GM21447 (cell line): ENCODE data around the gene SOX12.

Source experiments
- ATAC-seq: cut with Tn5 transposase; IDR thresholded peaks from one replicate; pipeline ENCODE4 v1.9.1; 2021; ENCODE audit not compliant: unreplicated experiment

SOX12 gene

DNA sequence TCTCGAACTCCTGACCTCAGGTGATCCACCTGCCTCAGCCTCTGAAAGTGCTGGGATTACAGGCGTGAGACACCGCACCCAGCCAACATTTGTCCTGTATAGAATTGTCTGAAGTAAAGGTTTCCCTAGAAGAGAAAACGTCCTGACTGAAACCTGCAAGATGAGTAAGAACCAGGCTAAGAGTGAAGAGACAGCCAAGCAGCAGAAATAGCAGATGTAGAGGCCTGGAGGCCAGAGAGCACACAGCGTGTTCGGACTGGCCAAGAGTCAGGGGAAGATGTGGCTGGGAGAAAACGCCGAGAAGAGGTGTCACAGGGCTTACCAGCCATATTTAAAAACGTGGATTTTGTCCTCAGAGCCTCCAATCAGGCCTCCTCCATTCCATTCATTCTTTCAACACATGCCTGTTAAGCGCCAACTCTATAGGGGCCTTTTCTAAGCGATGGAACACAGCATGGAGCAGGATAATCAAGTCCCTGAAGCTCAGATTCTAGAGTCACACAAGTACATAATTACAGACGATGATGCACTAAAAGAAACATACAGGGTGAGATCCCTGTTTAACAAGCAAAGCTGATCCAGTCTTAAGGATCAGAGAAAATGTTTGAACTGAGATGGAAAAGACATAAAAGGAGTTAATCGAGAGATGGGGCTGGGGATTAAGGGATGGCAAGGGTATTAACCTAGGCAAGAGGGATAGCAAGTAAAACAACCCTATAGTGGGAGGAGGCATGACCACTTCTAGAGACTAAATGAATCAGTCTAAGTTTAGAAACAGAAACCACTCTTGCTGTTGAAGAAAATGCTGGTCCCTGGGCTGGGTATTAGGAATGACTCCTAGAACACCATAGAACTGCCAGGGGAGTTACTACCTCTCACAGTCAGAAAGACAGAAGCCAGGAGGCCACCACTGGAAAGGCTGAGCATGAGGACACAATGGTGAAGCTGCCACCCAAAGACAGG is 23.2 kb upstream of the SOX12 start:
- no peak for ATAC-seq

- ATAC-seq, result no peak
These were observed 19.6 kb upstream of the SOX12 start for GRCh38 chr20:305745-306144.

GRCh38 chr20:308427-309038 is 16.8 kb upstream of the SOX12 start:
- ATAC-seq, result no peak

DNA sequence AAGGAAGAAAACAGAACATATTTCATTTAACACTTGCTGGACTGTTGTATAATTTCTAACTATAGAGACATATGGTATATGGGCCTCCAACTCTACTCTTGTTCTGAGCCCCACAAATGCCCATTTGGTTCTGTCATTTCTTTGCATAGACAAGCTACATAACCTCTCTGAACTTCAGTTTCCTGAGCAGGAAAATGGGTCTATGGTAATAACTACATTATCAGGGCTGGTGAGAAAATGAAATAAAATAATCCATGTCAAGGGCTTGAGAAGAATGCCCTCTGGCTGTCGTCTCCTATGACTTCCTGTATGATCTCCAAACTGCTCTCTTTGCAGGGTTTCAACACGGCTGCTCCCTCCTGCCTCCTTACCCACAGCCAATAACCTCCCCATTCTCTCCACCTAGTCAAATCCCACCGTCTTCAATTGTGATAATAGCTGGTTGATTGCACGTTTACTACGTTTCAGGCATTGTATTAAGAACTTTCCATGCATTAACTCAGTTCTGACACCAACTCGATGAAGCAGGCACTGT is 16.0 kb upstream of the SOX12 start:
- no peak for ATAC-seq

DNA sequence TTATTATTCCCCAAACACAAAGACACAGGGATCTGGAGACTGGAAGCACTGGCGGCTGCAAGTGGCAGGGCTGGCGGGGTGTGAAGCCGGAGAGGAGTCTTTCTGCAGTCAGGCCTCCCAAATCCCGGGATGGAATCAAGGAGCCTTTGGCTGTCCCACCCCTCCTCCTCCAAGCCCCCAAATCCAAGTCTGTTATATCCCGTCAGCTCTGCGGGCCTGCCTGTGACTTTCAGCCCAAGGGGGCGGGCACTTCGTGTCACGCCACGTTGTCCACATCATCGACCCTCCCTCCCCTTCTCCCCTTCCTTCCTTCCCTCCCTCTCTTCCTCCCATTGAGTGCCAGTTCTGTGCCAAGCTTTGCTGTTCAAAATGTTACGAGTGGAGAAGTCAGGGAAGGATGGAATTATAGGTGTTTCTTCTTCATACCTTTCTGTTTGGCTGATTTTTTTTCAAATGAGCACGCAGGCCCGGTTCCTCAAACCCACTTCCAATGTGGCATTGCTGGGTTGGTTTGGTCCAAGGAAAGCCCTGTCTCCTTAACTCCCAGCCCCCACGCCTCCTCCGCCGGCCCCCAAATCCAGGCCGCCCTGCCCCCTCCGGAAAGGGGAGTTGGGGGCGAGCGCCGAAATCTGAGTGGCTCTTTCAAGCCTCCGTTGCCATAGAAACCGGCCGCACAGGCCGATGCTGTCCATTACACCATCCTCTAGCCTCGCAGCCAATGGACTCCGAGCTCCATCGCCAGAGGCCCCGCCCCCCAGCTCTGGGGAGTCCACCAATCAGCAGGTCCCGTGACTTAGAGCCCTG is 15.3 kb upstream of the SOX12 start:
- peak; percentile 96 for ATAC-seq

- no peak for ATAC-seq
These were observed 14.7 kb upstream of the SOX12 start for GRCh38 chr20:310645-311044.

DNA sequence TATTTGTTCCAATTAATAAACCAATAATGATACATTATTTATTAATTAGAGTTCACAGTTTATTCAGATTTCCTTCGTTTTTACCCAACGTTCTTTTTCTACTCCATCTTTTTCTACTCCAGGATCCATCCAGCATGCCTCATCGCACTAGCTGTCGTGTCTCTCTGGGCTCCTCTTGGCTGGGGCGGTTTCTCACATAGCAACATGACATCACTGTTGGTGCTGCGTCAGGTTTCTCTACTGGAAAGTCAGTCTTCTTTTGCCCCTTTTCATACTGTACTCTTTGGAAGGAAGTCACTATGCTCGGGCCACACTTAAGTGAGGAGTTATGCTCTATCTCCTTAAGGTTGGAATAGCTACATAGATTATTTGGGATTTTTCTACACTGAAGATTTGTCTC is 13.7 kb upstream of the SOX12 start:
- no peak for ATAC-seq

DNA sequence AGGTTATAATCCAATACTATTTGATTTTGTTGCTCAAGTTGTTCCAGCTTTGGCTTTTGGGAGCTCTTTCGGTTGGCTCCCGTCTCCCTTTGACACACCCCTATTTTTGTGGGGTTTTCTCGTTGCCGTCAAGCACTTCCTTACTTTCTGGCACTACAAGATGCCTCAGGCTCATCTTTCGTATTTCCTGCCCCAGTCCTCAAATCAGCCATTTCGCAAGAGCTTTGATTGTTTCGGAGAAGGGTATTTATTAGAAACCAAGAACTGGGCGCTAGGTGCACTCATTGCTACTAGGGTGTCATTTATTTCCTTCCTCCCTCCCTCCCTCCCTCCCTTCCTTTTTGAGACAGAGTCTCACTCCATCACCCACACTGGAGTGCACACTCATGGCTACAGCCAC is 13.3 kb upstream of the SOX12 start:
- no peak for ATAC-seq

DNA sequence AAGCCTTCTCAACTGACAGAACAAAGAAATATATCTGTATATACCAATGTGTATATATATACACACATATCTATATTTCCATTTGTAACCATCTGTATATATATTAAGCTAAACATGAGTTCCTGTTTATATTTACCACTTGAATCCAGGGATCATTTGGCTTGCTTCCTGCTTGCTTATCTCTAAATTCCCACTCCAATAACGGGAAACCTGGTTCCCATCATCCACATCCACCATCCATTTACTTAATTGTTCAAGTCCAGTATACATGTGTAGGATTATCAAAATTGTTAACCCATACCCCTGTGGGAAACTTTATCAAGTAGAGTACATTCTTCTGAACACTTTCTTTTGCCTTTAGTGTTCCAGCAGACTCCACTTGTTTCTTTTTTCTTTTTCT is 12.5 kb upstream of the SOX12 start:
- no peak for ATAC-seq

GRCh38 chr20:313402-313801 is 11.9 kb upstream of the SOX12 start:
- ATAC-seq, result no peak

DNA sequence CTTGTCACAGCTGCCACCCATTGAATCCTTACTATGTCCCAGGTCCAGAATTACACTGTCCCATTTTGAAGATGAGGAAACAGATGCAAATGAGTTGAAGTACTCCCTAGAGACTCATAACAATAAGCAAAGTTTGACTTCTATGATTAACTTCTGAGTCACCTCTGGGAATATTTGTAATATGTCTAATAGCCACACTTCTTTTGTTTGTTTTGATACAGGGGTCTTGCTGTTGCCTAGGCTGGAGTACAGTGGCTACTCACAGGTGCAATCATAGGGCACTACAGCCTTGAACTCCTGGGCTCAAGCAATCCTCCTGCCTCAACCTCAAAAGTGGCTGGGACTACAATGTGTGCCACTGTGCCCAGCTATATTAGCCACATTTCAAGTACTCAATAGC is 11.4 kb upstream of the SOX12 start:
- no peak for ATAC-seq

GRCh38 chr20:316316-317068 is 8.9 kb upstream of the SOX12 start:
- no peak for ATAC-seq

DNA sequence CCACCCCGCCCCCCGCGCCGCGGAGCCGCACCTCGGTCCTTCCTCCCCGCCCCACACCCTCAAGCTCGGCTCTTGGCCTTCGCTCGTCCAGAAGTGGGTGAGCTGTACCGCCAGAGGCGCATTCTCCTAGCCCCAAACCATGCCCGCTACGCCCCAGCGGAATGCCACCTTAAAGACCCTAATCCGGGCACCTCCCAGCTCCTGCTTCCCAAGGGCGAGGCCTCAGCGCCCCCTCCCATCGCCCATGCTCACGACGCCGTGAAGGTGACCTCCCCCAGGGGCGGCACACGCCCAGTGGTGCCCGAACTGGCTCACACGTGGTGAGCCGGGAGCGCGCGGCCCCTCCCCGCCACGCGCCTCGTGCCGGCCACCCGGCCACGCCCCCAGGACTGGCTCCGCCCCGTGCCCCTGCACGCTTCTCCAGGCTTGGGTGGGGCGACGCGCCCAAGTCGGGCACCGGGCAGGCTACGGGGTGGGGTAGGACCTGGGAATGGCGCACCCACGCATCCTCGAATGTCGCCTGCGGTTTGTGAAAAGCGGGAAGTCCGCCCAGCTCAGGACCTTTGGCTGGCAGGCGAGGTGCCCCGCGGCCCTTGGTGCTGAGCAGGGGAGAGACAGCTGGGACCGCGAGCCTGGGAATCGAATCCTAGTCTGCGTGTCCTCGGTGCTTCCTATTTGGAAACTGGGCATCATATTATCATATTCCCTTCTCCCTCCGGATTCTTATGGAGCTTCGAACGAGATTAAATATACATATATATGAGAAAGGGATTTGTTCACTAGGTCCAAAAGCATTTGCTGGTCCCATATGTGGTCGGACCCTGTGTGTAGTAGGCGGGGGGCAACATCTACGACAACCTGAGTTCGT is 941 bp upstream of the SOX12 start:
- ATAC-seq, result peak; percentile 44

DNA sequence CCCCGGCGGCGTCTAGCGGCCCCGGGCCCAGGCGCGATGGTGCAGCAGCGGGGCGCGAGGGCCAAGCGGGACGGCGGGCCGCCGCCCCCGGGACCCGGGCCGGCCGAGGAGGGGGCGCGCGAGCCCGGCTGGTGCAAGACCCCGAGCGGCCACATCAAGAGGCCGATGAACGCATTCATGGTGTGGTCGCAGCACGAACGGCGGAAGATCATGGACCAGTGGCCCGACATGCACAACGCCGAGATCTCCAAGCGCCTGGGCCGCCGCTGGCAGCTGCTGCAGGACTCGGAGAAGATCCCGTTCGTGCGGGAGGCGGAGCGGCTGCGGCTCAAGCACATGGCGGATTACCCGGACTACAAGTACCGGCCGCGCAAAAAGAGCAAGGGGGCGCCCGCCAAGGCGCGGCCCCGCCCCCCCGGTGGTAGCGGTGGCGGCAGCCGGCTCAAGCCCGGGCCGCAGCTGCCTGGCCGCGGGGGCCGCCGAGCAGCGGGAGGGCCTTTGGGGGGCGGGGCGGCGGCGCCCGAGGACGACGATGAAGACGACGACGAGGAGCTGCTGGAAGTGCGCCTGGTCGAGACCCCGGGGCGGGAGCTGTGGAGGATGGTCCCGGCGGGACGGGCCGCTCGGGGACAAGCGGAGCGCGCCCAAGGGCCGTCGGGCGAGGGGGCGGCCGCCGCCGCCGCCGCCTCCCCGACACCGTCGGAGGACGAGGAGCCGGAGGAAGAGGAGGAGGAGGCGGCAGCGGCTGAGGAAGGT is 715 bp downstream of the SOX12 start:
- peak; percentile 7 for ATAC-seq

GRCh38 chr20:326645-327185 is 1.4 kb downstream of the SOX12 start:
- ATAC-seq, result no peak

DNA sequence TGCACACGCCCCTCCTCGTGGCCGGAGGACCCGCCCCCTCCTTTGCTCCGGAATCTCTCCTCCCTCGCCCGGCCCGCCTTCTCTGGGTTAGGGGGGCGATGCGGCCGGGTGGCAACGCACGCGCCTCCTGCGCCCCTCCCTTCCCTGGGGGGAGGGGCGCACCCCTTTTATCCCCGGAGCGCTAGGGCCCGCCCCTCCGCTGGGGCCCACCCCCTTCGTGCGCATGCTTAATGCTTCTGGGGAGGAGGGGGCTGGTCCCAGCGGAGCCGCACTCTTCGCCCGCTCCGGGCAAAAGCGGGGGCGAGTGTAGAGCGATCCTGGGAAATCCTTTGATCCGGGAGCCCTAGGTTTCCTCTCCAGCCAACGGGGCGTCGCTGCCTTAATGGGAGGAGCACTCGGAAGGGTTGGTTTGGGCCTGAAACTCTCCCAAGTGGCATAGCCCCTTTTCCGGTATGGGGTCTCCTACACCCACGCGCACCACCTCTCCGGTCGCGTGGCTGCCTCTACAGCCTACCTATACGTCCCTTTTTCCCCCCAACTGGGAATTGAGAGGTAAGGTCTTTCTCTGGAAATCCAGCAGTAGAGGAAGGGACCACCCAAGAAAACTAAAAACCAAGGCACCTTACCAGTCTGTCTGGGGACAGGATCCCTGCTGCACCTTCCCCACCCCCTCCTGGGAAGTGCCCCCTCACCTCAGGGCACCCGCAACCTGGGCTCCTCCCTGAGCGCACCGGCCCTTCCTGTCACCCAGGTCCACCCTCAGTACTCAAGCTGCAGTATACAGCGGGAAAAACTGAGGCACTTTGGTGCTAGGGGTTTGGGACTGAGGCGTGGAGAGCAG is 2.1 kb downstream of the SOX12 start:
- ATAC-seq, result no peak

- ATAC-seq, result no peak
These were observed 2.9 kb downstream of the SOX12 start for GRCh38 chr20:328027-328974.
